Left kidney (tissue), 2 donors: ENCODE results near the gene CDH16. TPM values are rescaled to one million over a fixed set of nuclear protein-coding genes. Genes with fewer than 3 reads are reported as not detected.

Experiments used
- DNase-seq: peaks from one replicate; pipeline ENCODE4 v3.0.0-alpha.2; 2013
- polyA plus RNA-seq: library from polyadenylated mRNA; unstranded; fragments of 120-200 nt; gene quantifications from one replicate; pipeline ENCODE4 v1.2.1, GENCODE V29; 2013; ENCODE audit not compliant: insufficient read length

The CDH16 gene
- polyA plus RNA-seq, 1 donor = 221 TPM

- no peak for DNase-seq
Observed at GRCh38 chr16:66930189-66930588, 11.5 kb upstream of the CDH16 start.

- no peak for DNase-seq
Observed at GRCh38 chr16:66928702-66929388, 10.2 kb upstream of the CDH16 start.

GRCh38 chr16:66927918-66928649 lies 9.4 kb upstream of the CDH16 start:
- DNase-seq = no peak

GRCh38 chr16:66926961-66927436 lies 8.3 kb upstream of the CDH16 start:
- no peak for DNase-seq

- DNase-seq = no peak
Observed at GRCh38 chr16:66926171-66926947, 7.7 kb upstream of the CDH16 start.

GRCh38 chr16:66925322-66925840 lies 6.7 kb upstream of the CDH16 start, which contains the start of gene RRAD:
Gene RRAD, minus strand, starts transcription at chr16:66925535. Its CDS starts 356 bp downstream, at chr16:66925179.
- no peak for DNase-seq

- no peak for DNase-seq
Observed at GRCh38 chr16:66924527-66925321, 6.0 kb upstream of the CDH16 start.

GRCh38 chr16:66923866-66924265 lies 5.2 kb upstream of the CDH16 start:
- no peak for DNase-seq

GRCh38 chr16:66923247-66923731 lies 4.6 kb upstream of the CDH16 start:
- no peak for DNase-seq

- DNase-seq = no peak
Observed at GRCh38 chr16:66921729-66922450, 3.2 kb upstream of the CDH16 start.

GRCh38 chr16:66920924-66921680 lies 2.4 kb upstream of the CDH16 start:
- DNase-seq = no peak

GRCh38 chr16:66920299-66920590 lies 1.6 kb upstream of the CDH16 start:
- DNase-seq = no peak

GRCh38 chr16:66919569-66920298 lies 1.0 kb upstream of the CDH16 start:
- no peak for DNase-seq

- no peak for DNase-seq
Observed at GRCh38 chr16:66918355-66918754, 330 bp downstream of the CDH16 start.

- DNase-seq = no peak
Observed at GRCh38 chr16:66917741-66918140, 944 bp downstream of the CDH16 start.

GRCh38 chr16:66916518-66916917 lies 2.2 kb downstream of the CDH16 start:
- no peak for DNase-seq

- DNase-seq = no peak
Observed at GRCh38 chr16:66915041-66915440, 3.6 kb downstream of the CDH16 start.

GRCh38 chr16:66914541-66914940 lies 4.1 kb downstream of the CDH16 start:
- DNase-seq = no peak

GRCh38 chr16:66913711-66914110 lies 5.0 kb downstream of the CDH16 start:
- no peak for DNase-seq
